ENCODE results near the gene DUS2.

GRCh38 chr16:67977005-67977404 is 46.1 kb upstream of the DUS2 start:
- no peak for TF ChIP-seq CTCF (conservative IDR thresholded peaks at IDR 0.05; ENCODE audit: low read depth, low read length)
- TF ChIP-seq EZH2phosphoT487 (IDR thresholded peaks at IDR 0.05; ENCODE audit: borderline replicate concordance, low read length) = no peak
- TF ChIP-seq EZH2 (IDR thresholded peaks at IDR 0.05; ENCODE audit: low read length, unreplicated experiment) = no peak
